Right ventricle myocardium superior (tissue), 1 donor: ENCODE results near the gene CEP128. TPM values are rescaled to one million over a fixed set of nuclear protein-coding genes. Genes with fewer than 3 reads are reported as not detected.
"Not testable (repeated sequence)": the region's sequence is repeated elsewhere in the genome, so short reads cannot be mapped to it uniquely, and the experiment has no call there.

Source experiments
- ATAC-seq: fragments of 200-7000 bp; cut with Tn5 transposase; one replicate; pipeline ENCODE4 v1.9.1; 2020; ENCODE audit warnings: mild to moderate bottlenecking; ENCODE audit not compliant: poor library complexity
- DNase-seq: peaks from one replicate; pipeline ENCODE4 v3.0.0-alpha.2; 2020
- intact Hi-C: fragments of 100-400 bp; cut with DNase I; formaldehyde crosslinking; loops from one replicate; pipeline ENCODE4 v1.11.2; 2022
- total RNA-seq: library from RNA; stranded (reverse); fragmentation: NEBNext Ultra II Directional; extraction: Animal tissue kit (Norgen Biotek cat#: 25700); gene quantifications from one replicate; pipeline ENCODE4 v1.2.1, GENCODE V29; 2021
- donor health status: DM: no; HTN: yes; CAD: no; lungs with severe emphysema.

CEP128 gene
- total RNA-seq, 1 donor from 2014 or later = 3.9 TPM

- ATAC-seq (no peak), DNase-seq (no peak)
- intact Hi-C loops = loop anchor here (5.0 to 10.0 kb wide), 2 partner anchors 36 to 219 kb away; no protein-coding TSS in a partner anchor
These were observed 14.6 kb upstream of the CEP128 start for GRCh38 chr14:80956102-80956501.

GRCh38 chr14:80955416-80955941, 13.9 kb upstream of the CEP128 start, which contains the start of gene TSHR:
TSS of gene TSHR (plus strand) at chr14:80955621. CDS start at chr14:80955681, 60 bp downstream.
- DNase-seq (peak; percentile 42), ATAC-seq (peak; percentile 47)
- intact Hi-C loops = loop anchor here (5.0 to 10.0 kb wide), 2 partner anchors 37 to 219 kb away; no protein-coding TSS in a partner anchor

GRCh38 chr14:80954687-80955299, 13.3 kb upstream of the CEP128 start:
- intact Hi-C loops = loop anchor here (5.0 to 10.0 kb wide), 2 partner anchors 38 to 220 kb away; no protein-coding TSS in a partner anchor
- DNase-seq = peak; percentile 87
- peak; percentile 96 for ATAC-seq

- not testable (repeated sequence) for DNase-seq, ATAC-seq
- intact Hi-C loops = loop anchor here (10.0 kb wide), 1 partner anchor 222 kb away; no protein-coding TSS in a partner anchor
These were observed 11.7 kb upstream of the CEP128 start for GRCh38 chr14:80953211-80953610.

- ATAC-seq (no peak), DNase-seq (no peak)
- intact Hi-C loops = loop anchor here (10.0 kb wide), 1 partner anchor 223 kb away; no protein-coding TSS in a partner anchor
These were observed 10.0 kb upstream of the CEP128 start for GRCh38 chr14:80951491-80951890.

- DNase-seq = no peak
- intact Hi-C loops = no loop called here
- ATAC-seq = no peak
These were observed 6.8 kb upstream of the CEP128 start for GRCh38 chr14:80948291-80948690.

GRCh38 chr14:80946797-80947196, 5.3 kb upstream of the CEP128 start:
- DNase-seq (no peak), ATAC-seq (no peak)
- intact Hi-C loops = no loop called here

- ATAC-seq = no peak
- DNase-seq = no peak
- intact Hi-C loops = no loop called here
These were observed 4.6 kb upstream of the CEP128 start for GRCh38 chr14:80946187-80946586.

GRCh38 chr14:80944861-80945617, 3.5 kb upstream of the CEP128 start:
- DNase-seq (no peak), ATAC-seq (no peak)
- intact Hi-C loops = no loop called here

GRCh38 chr14:80942191-80942600, 658 bp upstream of the CEP128 start:
- DNase-seq (no peak), ATAC-seq (peak; percentile 11)
- intact Hi-C loops = no loop called here

- intact Hi-C loops = no loop called here
- no peak for ATAC-seq
- DNase-seq = no peak
These were observed 1.4 kb downstream of the CEP128 start for GRCh38 chr14:80940146-80940545.

- no peak for ATAC-seq
- intact Hi-C loops = no loop called here
- no peak for DNase-seq
These were observed 7.9 kb downstream of the CEP128 start for GRCh38 chr14:80933686-80934085.

- no peak for ATAC-seq
- intact Hi-C loops = no loop called here
- DNase-seq = no peak
These were observed 8.3 kb downstream of the CEP128 start for GRCh38 chr14:80933282-80933681.

GRCh38 chr14:80930836-80931389, 10.6 kb downstream of the CEP128 start:
- intact Hi-C loops = no loop called here
- ATAC-seq = no peak
- no peak for DNase-seq

GRCh38 chr14:80930095-80930494, 11.4 kb downstream of the CEP128 start:
- no peak for ATAC-seq
- no peak for DNase-seq
- intact Hi-C loops = no loop called here

GRCh38 chr14:80927083-80927989, 14.2 kb downstream of the CEP128 start:
- intact Hi-C loops = no loop called here
- ATAC-seq = peak; percentile 15

GRCh38 chr14:80926397-80927082, 15.0 kb downstream of the CEP128 start:
- intact Hi-C loops = no loop called here
- no peak for DNase-seq
- peak; percentile 83 for ATAC-seq

More at GRCh38 chr14:80927083-80927989, 14.2 kb downstream of the CEP128 start:
- DNase-seq = no peak
